HG03439 (cell line): ENCODE measurements around the gene KIAA0232.
"Not testable (repeated sequence)": the region's sequence is repeated elsewhere in the genome, so short reads cannot be mapped to it uniquely, and the experiment has no call there.

Experiments
- ATAC-seq: cut with Tn5 transposase; IDR thresholded peaks from one replicate; pipeline ENCODE4 v1.9.1; 2021; ENCODE audit warnings: mild to moderate bottlenecking, moderate library complexity; ENCODE audit not compliant: unreplicated experiment

Gene KIAA0232

GRCh38 chr4:6877067-6877466, 94.5 kb downstream of the KIAA0232 start:
- no peak for ATAC-seq

- ATAC-seq: no peak
These were observed 96.0 kb downstream of the KIAA0232 start for GRCh38 chr4:6878451-6879059.

DNA sequence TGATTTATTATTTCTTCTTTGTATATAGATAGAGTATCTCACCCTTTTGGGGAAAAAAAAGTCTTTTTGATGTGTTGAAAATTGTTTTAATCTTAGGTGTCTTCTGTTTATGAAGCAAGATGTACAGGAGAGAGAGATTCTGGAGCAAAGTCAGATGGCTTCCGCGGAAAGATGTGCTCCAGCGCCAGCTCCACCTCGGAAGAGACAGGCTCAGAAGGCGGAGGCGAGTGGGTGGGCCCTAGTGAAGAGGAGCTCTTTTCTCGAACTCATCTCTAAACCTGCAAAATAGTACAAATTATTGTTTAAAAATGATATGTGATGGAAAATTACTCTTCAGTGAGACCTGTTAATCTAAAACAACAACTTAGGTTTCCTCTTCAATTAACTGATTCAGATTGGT, 98.2 kb downstream of the KIAA0232 start:
- ATAC-seq: no peak

DNA sequence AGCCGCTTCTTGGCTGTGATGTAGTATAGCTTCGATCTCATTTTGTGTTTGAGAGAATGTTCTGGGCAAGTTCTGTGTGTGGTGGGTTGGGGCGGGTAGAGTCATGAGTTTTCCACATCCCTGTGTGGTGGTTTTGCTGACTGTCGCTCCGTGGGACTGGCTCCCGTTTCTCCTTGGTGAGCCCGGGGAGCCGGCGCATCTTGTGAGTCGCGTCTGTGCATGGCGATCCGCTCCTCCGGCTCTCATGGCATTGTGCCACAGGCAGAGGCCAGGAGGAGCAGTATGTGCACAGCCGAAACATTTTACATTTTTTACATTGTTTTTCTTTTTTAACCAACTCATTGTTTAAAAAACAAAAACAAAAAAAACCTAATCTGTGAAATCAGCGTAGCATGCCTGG, 99.4 kb downstream of the KIAA0232 start:
- no peak for ATAC-seq

DNA sequence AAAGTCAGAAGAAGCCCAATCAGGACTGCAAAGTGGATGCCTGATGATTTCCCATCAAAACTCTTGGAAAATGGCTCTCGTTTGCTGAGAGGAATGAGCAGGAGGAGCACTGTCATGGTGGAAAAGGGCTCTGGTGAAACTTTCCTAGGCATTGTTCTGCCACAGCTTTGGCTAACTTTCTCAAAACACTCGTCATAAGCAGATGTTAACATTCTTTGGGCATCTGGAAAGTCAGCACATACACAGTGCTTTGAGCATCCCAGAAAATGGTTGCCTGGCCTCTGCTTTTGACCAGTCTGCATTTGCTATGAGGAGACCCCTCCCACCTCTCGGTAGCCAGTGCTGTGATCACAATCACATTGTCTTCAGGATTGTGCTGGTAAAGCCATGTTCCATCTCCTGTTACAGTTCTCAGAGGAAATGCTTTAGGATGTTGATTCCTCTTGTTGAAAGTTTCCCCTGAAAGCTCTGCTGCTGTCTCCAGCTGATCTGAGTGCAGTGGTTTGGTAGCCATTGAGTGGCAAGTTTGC, 101.9 kb downstream of the KIAA0232 start:
- ATAC-seq: no peak

GRCh38 chr4:6885953-6886557, 103.5 kb downstream of the KIAA0232 start:
- ATAC-seq: no peak

GRCh38 chr4:6886886-6887285, 104.4 kb downstream of the KIAA0232 start:
- ATAC-seq: no peak

GRCh38 chr4:6887591-6888371, 105.3 kb downstream of the KIAA0232 start:
- ATAC-seq: no peak

DNA sequence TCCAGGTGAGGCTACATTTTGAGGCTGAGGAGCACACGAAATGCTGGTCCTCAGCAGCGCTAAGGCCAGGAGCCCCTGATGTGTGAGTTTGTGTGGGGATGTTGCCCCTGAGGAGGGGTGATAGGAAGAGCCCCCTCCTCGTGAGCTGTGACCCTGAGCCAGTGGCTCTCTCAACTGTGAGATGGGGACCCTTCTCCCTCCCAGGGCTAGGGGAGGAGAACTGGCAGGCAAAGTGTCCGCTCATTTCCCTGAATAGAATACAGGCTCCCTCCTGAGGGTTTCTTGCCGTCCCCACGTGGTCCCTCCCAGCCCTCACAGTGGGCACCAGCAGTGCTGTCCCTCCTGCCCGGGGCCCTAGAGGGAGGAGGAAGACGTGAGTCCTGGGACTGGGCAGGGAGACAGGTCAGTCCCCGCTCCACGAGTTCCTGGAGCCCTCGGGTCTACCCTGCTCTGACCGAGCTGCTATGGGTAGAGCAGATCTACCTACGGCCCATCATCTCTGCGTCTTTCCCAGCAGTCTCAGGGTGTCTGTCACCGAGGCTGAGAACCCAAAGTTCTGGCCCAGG, 106.1 kb downstream of the KIAA0232 start:
- ATAC-seq: no peak

DNA sequence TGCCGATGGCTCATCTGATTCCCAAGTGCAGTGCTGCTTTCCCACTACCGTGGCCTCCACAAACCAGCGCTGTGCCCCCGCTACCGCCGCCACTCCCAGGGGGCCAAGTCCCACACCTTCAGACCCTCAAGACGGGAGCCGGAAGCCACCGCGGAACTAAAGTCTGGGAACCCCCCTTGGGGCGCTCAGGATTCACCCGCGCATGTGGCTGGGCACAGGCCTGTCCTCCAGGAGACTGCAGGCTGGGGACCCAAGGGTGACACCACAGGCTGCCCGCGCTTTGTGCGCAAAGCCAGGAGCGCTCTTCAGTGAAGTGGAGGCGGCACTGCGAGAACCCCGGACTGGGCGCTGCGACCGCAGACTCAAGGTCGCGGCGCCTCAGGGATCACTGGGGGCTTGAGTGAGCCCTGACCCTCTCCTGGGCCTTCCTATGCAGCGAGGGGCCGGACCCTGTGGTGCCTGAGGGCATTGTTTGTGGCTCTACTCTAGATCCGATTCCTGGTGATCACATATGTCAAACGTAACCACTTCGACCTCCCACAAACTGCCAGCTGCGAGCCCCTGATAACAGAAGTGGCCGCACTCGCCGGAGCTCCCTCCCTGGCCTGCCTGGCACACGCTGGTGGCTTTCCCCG, 106.7 kb downstream of the KIAA0232 start:
- no peak for ATAC-seq

GRCh38 chr4:6889736-6890324, 107.3 kb downstream of the KIAA0232 start:
- no peak for ATAC-seq

DNA sequence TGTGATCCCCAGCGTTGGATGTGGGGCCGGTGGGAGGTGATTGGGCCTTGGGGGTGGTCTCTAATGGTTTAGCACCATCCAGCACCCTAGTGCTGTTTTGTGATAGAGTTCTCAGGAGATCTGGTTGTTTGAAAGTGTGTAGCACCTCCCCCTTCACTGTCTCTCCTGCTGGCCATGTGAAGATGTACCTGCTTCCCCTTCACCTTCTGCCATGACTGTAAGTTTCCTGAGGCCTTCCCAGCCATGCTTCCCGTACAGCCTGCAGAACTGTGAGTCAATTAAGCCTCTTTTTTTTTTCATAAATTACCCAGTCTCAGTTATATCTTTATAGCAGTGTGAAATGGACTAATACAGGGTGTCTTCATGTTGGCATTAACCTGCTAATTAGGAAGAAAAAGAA, 107.8 kb downstream of the KIAA0232 start:
- ATAC-seq: no peak

DNA sequence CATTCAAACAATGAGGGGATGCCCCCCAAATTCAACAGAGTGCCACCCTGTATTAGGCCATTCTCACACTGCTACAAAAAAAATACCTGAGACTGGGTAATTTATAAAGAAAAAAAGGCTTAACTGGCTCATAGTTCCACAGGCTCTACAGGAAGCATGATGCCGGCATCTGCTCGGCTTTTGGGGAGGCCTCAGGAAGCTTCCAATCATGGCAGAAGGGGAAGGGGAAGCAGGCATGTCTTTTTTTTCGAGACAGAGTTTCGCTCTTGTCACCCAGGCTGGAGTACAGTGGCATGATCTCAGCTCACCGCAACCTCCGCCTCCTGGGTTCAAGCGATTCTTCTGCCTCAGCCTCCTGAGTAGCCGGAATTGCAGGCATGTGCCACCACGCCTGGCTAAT, 108.4 kb downstream of the KIAA0232 start:
- ATAC-seq: not testable (repeated sequence)

DNA sequence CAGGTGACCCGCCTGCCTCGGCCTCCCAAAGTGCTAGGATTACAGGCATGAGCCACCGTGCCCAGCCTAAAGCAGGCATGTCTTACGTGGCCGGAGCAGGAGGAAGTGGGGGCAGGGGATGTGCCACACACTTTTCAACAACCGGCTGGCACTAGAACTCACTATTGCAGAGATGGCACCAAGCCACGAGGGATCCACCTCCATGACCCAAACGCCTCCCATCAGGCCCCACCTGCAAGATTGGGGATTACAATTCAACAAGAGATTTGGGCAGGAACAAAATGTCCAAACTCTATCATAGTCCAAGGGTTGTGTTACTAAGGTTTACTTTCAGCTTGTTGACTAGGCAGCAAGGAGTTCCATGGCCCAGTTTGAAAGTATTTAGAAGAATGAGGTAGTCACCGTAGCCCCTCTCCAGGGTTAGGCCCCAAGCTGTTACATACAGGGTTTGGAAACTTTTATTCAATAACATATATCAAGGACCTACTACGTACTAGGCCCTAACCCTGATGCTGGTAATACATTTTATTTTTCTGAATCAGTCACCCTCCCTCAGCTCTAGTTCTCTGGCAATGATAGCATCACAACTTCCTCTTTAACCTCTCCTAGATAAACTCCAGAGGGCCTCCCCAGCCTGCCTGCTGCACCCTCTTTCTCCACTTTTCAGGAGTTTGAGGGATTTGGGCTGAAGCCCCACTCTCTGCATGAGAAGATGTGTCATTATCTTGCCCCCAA, 109.1 kb downstream of the KIAA0232 start:
- ATAC-seq: no peak

- ATAC-seq: no peak
These were observed 109.8 kb downstream of the KIAA0232 start for GRCh38 chr4:6892190-6892908.

GRCh38 chr4:6892909-6893202, 110.3 kb downstream of the KIAA0232 start:
- no peak for ATAC-seq

- no peak for ATAC-seq
These were observed 111.0 kb downstream of the KIAA0232 start for GRCh38 chr4:6893449-6894085.

GRCh38 chr4:6894086-6894478, 111.6 kb downstream of the KIAA0232 start:
- ATAC-seq: no peak
